H1 (cell line): ENCODE results near the gene GABRA6. TPM values are rescaled to one million over a fixed set of nuclear protein-coding genes. Genes with fewer than 3 reads are reported as not detected.

ENCODE experiments used
- CTCF ChIA-PET: fragments of 300-600 bp; sonication (Branson Sonifier 250); formaldehyde crosslinking; loops from one replicate; lab custom pipeline; 2021; ENCODE audit not compliant: partially characterized antibody; lab: Charles Lee
- POLR2A ChIA-PET: fragments of 300-600 bp; sonication (Branson Sonifier 250); formaldehyde crosslinking; loops from one replicate; lab custom pipeline; 2021; ENCODE audit warnings: inconsistent platforms; ENCODE audit not compliant: partially characterized antibody; lab: Charles Lee
- DNase-seq, 2 experiments: peaks; one replicate each; pipeline versions ENCODE4 v3.0.0 to v3.0.0-alpha.2; 2010 to 2022; ENCODE audit warnings: low spot score in 2 of 2, low read depth in 1 of 2, mixed read lengths in 1 of 2
- FAIRE-seq: peaks from 2 replicates; lab custom pipeline; 2011; peaks lifted over from hg19 to GRCh38; lab: Jason Lieb, UNC
- H2AFZ ChIP-seq: 2 replicates; pipeline ENCODE4 v1.8.1; 2012; ENCODE audit warnings: low read length, inconsistent platforms
- H2AK5ac ChIP-seq: 2 replicates; pipeline ENCODE4 v1.6.1; 2013; ENCODE audit warnings: low read depth, low read length
- H2BK120ac ChIP-seq: replicated peaks from 2 replicates; pipeline ENCODE3; 2013; ENCODE audit warnings: low read depth, low read length, inconsistent platforms
- H2BK12ac ChIP-seq: 2 replicates; pipeline ENCODE4 v1.6.1; 2013; ENCODE audit warnings: low read depth, low read length
- H2BK15ac ChIP-seq: 2 replicates; pipeline ENCODE4 v1.6.1; 2013; ENCODE audit warnings: low read length
- H2BK20ac ChIP-seq: 2 replicates; pipeline ENCODE4 v1.6.1; 2013; ENCODE audit warnings: low read length
- H2BK5ac ChIP-seq: 2 replicates; pipeline ENCODE4 v1.6.1; 2013; ENCODE audit warnings: low read depth, low read length
- H3K14ac ChIP-seq: 2 replicates; pipeline ENCODE4 v1.6.1; 2013; ENCODE audit warnings: inconsistent platforms; ENCODE audit not compliant: insufficient read length
- H3K18ac ChIP-seq: 2 replicates; pipeline ENCODE4 v1.6.1; 2013; ENCODE audit warnings: low read length; ENCODE audit errors: extremely low read depth
- H3K23ac ChIP-seq: 2 replicates; pipeline ENCODE4 v1.6.1; 2013; ENCODE audit warnings: inconsistent platforms; ENCODE audit not compliant: insufficient read length
- H3K23me2 ChIP-seq: 2 replicates; pipeline ENCODE4 v1.6.1; 2013; ENCODE audit warnings: low read depth, low read length
- H3K27ac ChIP-seq: 2 replicates; pipeline ENCODE4 v1.6.1; 2011; ENCODE audit warnings: low read depth, low read length, inconsistent platforms
- H3K27me3 ChIP-seq, 4 experiments: replicated peaks in 1 of 4; 1 replicate in 1 of 4; 2 replicates in 3 of 4; pipeline versions ENCODE4 v1.6.1 to v1.8.1; 2011 to 2013; ENCODE audit warnings: low read length in 3 of 4, mild to moderate bottlenecking in 3 of 4, inconsistent platforms in 2 of 4, mixed read lengths in 2 of 4, moderate library complexity in 1 of 4; ENCODE audit not compliant: control insufficient read depth in 3 of 4, insufficient read depth in 3 of 4; ENCODE audit errors: extremely low read depth in 1 of 4
- H3K36me3 ChIP-seq, 4 experiments: 2 replicates each; pipeline versions ENCODE4 v1.6.1 to v1.8.1; 2011 to 2013; ENCODE audit warnings: mild to moderate bottlenecking in 4 of 4, low read length in 3 of 4, moderate library complexity in 2 of 4, control low read depth in 1 of 4, inconsistent platforms in 1 of 4; ENCODE audit not compliant: insufficient read depth in 4 of 4, control insufficient read depth in 2 of 4
- H3K4ac ChIP-seq: replicated peaks from 2 replicates; pipeline ENCODE3; 2013; ENCODE audit warnings: low read length, low read depth, mixed read lengths, inconsistent platforms; ENCODE audit not compliant: insufficient read length
- H3K4me1 ChIP-seq, 4 experiments: replicated peaks in 1 of 4; 1 replicate in 1 of 4; 2 replicates in 3 of 4; pipeline versions ENCODE4 v1.6.1 to v1.8.1; 2011 to 2013; ENCODE audit warnings: low read length in 3 of 4, inconsistent platforms in 2 of 4, mixed read lengths in 1 of 4; ENCODE audit not compliant: insufficient read depth in 4 of 4, control insufficient read depth in 3 of 4
- H3K4me2 ChIP-seq, 2 experiments: 2 replicates each; pipeline versions ENCODE4 v1.6.1 to v1.8.1; 2011 to 2013; ENCODE audit warnings: low read depth in 2 of 2, low read length in 2 of 2, control low read depth in 1 of 2, inconsistent platforms in 1 of 2, mild to moderate bottlenecking in 1 of 2; ENCODE audit not compliant: insufficient read depth in 1 of 2
- H3K4me3 ChIP-seq, 4 experiments: fragments of 200-600, 300-600 bp in 1 of 4; sonication (generic), shearing (Covaris generic), sonication (Bioruptor Twin) in 1 of 4; 2 replicates each; pipeline versions ENCODE4 v1.5.1 to v1.8.1; 2011 to 2016; ENCODE audit warnings: low read length in 4 of 4, low read depth in 3 of 4, control low read depth in 2 of 4, inconsistent platforms in 2 of 4, mild to moderate bottlenecking in 2 of 4, mixed read lengths in 1 of 4, moderate library complexity in 1 of 4; ENCODE audit not compliant: insufficient read depth in 2 of 4; ENCODE audit errors: extremely low read depth in 1 of 4
- H3K56ac ChIP-seq: replicated peaks from 2 replicates; pipeline ENCODE3; 2013; ENCODE audit warnings: low read depth, mild to moderate bottlenecking, mixed read lengths, low read length, inconsistent platforms; ENCODE audit not compliant: insufficient read length
- H3K79me1 ChIP-seq: 2 replicates; pipeline ENCODE4 v1.6.1; 2013; ENCODE audit warnings: low read depth, low read length, control low read depth
- H3K79me2 ChIP-seq, 2 experiments: 2 replicates each; pipeline versions ENCODE4 v1.6.1 to v1.8.1; 2012 to 2013; ENCODE audit warnings: low read length in 2 of 2, mild to moderate bottlenecking in 2 of 2, inconsistent platforms in 1 of 2; ENCODE audit not compliant: insufficient read depth in 2 of 2, control insufficient read depth in 1 of 2
- H3K9ac ChIP-seq, 4 experiments: replicated peaks in 1 of 4; 1 replicate in 1 of 4; 2 replicates in 3 of 4; pipeline versions ENCODE4 v1.6.1 to v1.8.1; 2011 to 2013; ENCODE audit warnings: low read depth in 3 of 4, low read length in 3 of 4, control low read depth in 2 of 4, mild to moderate bottlenecking in 2 of 4, moderate library complexity in 2 of 4, inconsistent platforms in 1 of 4; ENCODE audit errors: extremely low read depth in 1 of 4
- H3K9me3 ChIP-seq, 2 experiments: 2 replicates each; pipeline versions ENCODE4 v1.6.1 to v1.8.1; 2012 to 2013; ENCODE audit warnings: mild to moderate bottlenecking in 2 of 2, moderate library complexity in 2 of 2, control low read depth in 1 of 2, inconsistent platforms in 1 of 2, low read depth in 1 of 2, low read length in 1 of 2, mixed read lengths in 1 of 2; ENCODE audit not compliant: insufficient read depth in 2 of 2
- H4K20me1 ChIP-seq, 2 experiments: replicated peaks in 1 of 2; 2 replicates each; pipeline versions ENCODE3 to v1.8.1; 2011 to 2013; ENCODE audit warnings: inconsistent platforms in 2 of 2, low read length in 2 of 2, mild to moderate bottlenecking in 1 of 2; ENCODE audit not compliant: insufficient read depth in 2 of 2, control insufficient read depth in 1 of 2
- H4K5ac ChIP-seq: 2 replicates; pipeline ENCODE4 v1.6.1; 2013; ENCODE audit warnings: low read length, low read depth, mixed read lengths, inconsistent platforms; ENCODE audit not compliant: insufficient read length
- H4K8ac ChIP-seq: 2 replicates; pipeline ENCODE4 v1.8.0; 2013; ENCODE audit warnings: mild to moderate bottlenecking, moderate library complexity, low read length, inconsistent platforms; ENCODE audit not compliant: insufficient read depth; ENCODE audit errors: extremely low read depth
- H4K91ac ChIP-seq: replicated peaks from 2 replicates; pipeline ENCODE3; 2013; ENCODE audit warnings: low read length, mixed read lengths, inconsistent platforms; ENCODE audit not compliant: insufficient read length
- BCL11A ChIP-seq, 2 experiments: IDR thresholded peaks; one replicate each; pipeline ENCODE4 v1.6.1; 2011; ENCODE audit warnings: low read depth in 2 of 2, low read length in 2 of 2, mild to moderate bottlenecking in 2 of 2
- CEBPB ChIP-seq: IDR thresholded peaks from 2 replicates; pipeline ENCODE4 v1.6.1; 2012; ENCODE audit warnings: low read depth, low read length
- EP300 ChIP-seq, 2 experiments: IDR thresholded peaks; 1 replicate in 1 of 2; 2 replicates in 1 of 2; pipeline ENCODE4 v1.6.1; 2011 to 2012; ENCODE audit warnings: low read depth in 2 of 2, low read length in 2 of 2, mild to moderate bottlenecking in 2 of 2, borderline replicate concordance in 1 of 2, inconsistent platforms in 1 of 2, moderate library complexity in 1 of 2
- FOSL1 ChIP-seq: IDR thresholded peaks from 2 replicates; pipeline ENCODE4 v1.6.1; 2011; ENCODE audit warnings: mild to moderate bottlenecking, low read depth, low read length, moderate library complexity; ENCODE audit not compliant: insufficient read depth
- HDAC6 ChIP-seq: IDR thresholded peaks from one replicate; pipeline ENCODE4 v1.7.1; 2012; ENCODE audit warnings: low read depth, mild to moderate bottlenecking, inconsistent platforms, low read length, moderate library complexity
- KDM1A ChIP-seq: fragments of 200-600, 300-600 bp; sonication (generic); IDR thresholded peaks from 2 replicates; pipeline ENCODE4 v1.7.1; 2016; ENCODE audit warnings: mild to moderate bottlenecking, low read length, borderline replicate concordance
- KDM5A ChIP-seq: fragments of 200-600 bp; IDR thresholded peaks from 2 replicates; pipeline ENCODE4 v1.7.1; 2012; ENCODE audit warnings: mild to moderate bottlenecking, low read length, inconsistent platforms, mixed read lengths
- MAX ChIP-seq: IDR thresholded peaks from 2 replicates; pipeline ENCODE4 v1.6.1; 2012; ENCODE audit warnings: inconsistent platforms
- NANOG ChIP-seq: IDR thresholded peaks from 2 replicates; pipeline ENCODE4 v1.6.1; 2011; ENCODE audit warnings: low read length, low read depth, mild to moderate bottlenecking, inconsistent platforms; ENCODE audit not compliant: insufficient read depth, poor library complexity, severe bottlenecking
- POLR2A ChIP-seq, 2 experiments: IDR thresholded peaks; 1 replicate in 1 of 2; 2 replicates in 1 of 2; pipeline ENCODE4 v1.6.1; 2011; ENCODE audit warnings: low read depth in 2 of 2, low read length in 2 of 2, mild to moderate bottlenecking in 2 of 2; ENCODE audit errors: control extremely low read depth in 1 of 2
- RAD21 ChIP-seq, 2 experiments: IDR thresholded peaks in 1 of 2; conservative IDR thresholded peaks in 1 of 2; 2 replicates each; pipeline ENCODE4 v1.6.1; 2011; ENCODE audit warnings: low read depth in 2 of 2, low read length in 2 of 2, improper control_type of control experiment in 1 of 2, inconsistent platforms in 1 of 2, mild to moderate bottlenecking in 1 of 2, moderate library complexity in 1 of 2
- SP2 ChIP-seq: IDR thresholded peaks from 2 replicates; pipeline ENCODE4 v1.6.1; 2012; ENCODE audit warnings: mild to moderate bottlenecking, low read length, inconsistent platforms
- SRF ChIP-seq: IDR thresholded peaks from 2 replicates; pipeline ENCODE4 v1.6.1; 2011; ENCODE audit warnings: mild to moderate bottlenecking, low read depth, low read length, moderate library complexity
- SUZ12 ChIP-seq: fragments of 200-600 bp; sonication (generic); IDR thresholded peaks from 2 replicates; pipeline ENCODE4 v1.6.1; 2012; ENCODE audit warnings: mild to moderate bottlenecking, inconsistent platforms, low read length, moderate library complexity, mixed read lengths
- TEAD4 ChIP-seq: IDR thresholded peaks from 2 replicates; pipeline ENCODE4 v1.6.1; 2012; ENCODE audit warnings: low read depth, low read length, inconsistent platforms, mixed read lengths
- WGBS, 2 experiments: shearing (Covaris generic) in 1 of 2; methylation state at CpG; one replicate each; pipeline versions ENCODE4 v1.1.6 to v1.1.7; 2013 to 2015; ENCODE audit warnings: low lambda C conversion rate in 2 of 2, mixed read lengths in 2 of 2, inconsistent platforms in 1 of 2, low coverage in 1 of 2, missing lambda C conversion rate in 1 of 2; ENCODE audit not compliant: insufficient replicate concordance in 2 of 2, insufficient coverage in 1 of 2, insufficient read length in 1 of 2; ENCODE audit errors: extremely low coverage in 1 of 2, missing lambda C conversion rate in 1 of 2; 5-methylcytosine and 5-hydroxymethylcytosine counted together
- polyA plus RNA-seq, 7 experiments: library from polyadenylated mRNA; depleted of rRNA in 3 of 7; stranded (reverse) in 5 of 7; unstranded in 2 of 7; fragments of >200 nt in 5 of 7; fragments of 200-250 nt in 2 of 7; gene quantifications; 1 replicate in 5 of 7; 2 replicates in 1 of 7; 4 replicates in 1 of 7; pipeline versions ENCODE4 v1.2.1 to v1.2.3, GENCODE V29; 2011 to 2013; ENCODE audit warnings: missing spikeins in 2 of 7, mixed read lengths in 2 of 7
- total RNA-seq: library from RNA; stranded (reverse); fragmentation: NEBNext Ultra II Directional; extraction: Animal tissue kit (Norgen Biotek cat#: 25700); gene quantifications from 2 replicates; pipeline ENCODE4 v1.2.1, GENCODE V29; 2021

Gene GABRA6
- total and polyA plus RNA-seq, 2 of the 8 experiments (the other 6 are each of a cell fraction or from before 2014, with no cell fraction given), result not detected

- POLR2A ChIA-PET, result no interaction called here
- no peak overlapping the region for H3K4me3 ChIP-seq
- no peak for TF ChIP-seq MAX
- TF ChIP-seq SUZ12, result no peak
- TF ChIP-seq NANOG, result no peak
- TF ChIP-seq POLR2A (IDR thresholded peaks at IDR 0.05; ENCODE audit: control extremely low read depth in 1 of 2, low read depth in 2 of 2, low read length in 2 of 2), result no peak
- no peak for TF ChIP-seq EP300 (IDR thresholded peaks at IDR 0.05; ENCODE audit: borderline replicate concordance in 1 of 2, low read depth in 2 of 2, low read length in 2 of 2)
- no peak for TF ChIP-seq FOSL1
- TF ChIP-seq BCL11A (IDR thresholded peaks at IDR 0.05; ENCODE audit: low read depth in 2 of 2, low read length in 2 of 2), result no peak
- TF ChIP-seq TEAD4, result no peak
- TF ChIP-seq RAD21 (IDR thresholded peaks at IDR 0.05 in 1 of 2, conservative IDR thresholded peaks at IDR 0.05 in 1 of 2; ENCODE audit: low read depth in 2 of 2, low read length in 2 of 2), result no peak
- TF ChIP-seq CEBPB, result no peak
- no peak for TF ChIP-seq KDM5A
- TF ChIP-seq SRF, result no peak
- TF ChIP-seq SP2, result no peak
- no peak for TF ChIP-seq HDAC6
- TF ChIP-seq KDM1A, result no peak
Measured at GRCh38 chr5:161641444-161641843, 44.1 kb upstream of the GABRA6 start.

More at GRCh38 chr5:161641444-161641843, 44.1 kb upstream of the GABRA6 start:
- H2BK5ac ChIP-seq, result no peak overlapping the region
- no peak overlapping the region for H3K9ac ChIP-seq
- DNase-seq (no peak), FAIRE-seq (no peak)
- H2AFZ ChIP-seq, result no peak overlapping the region
- H3K79me2 ChIP-seq, result no peaks in the 10 kb centered on the region
- no peak overlapping the region for H2BK12ac ChIP-seq
- no peak overlapping the region for H3K4ac ChIP-seq
- H3K9me3 ChIP-seq, result no peaks in the 10 kb centered on the region
- no peak overlapping the region for H3K27ac ChIP-seq
- no peak overlapping the region for H3K56ac ChIP-seq
- H3K18ac ChIP-seq, result no peak overlapping the region
- H2BK15ac ChIP-seq, result no peak overlapping the region
- H3K79me1 ChIP-seq, result no peaks in the 10 kb centered on the region
- H2AK5ac ChIP-seq, result no peak overlapping the region
- no peaks in the 10 kb centered on the region for H3K4me1 ChIP-seq
- H2BK120ac ChIP-seq, result no peak overlapping the region
- no peaks in the 10 kb centered on the region; the same call in 1 of the 2 replicates for H3K23me2 ChIP-seq
- no peak overlapping the region for H2BK20ac ChIP-seq
- no peak overlapping the region for H4K5ac ChIP-seq
- WGBS, 2 experiments, result 82% methylated on average over 4 of the region's 4 CpGs; no CpG with 5 or more reads in 1 of the 2 experiments
- no peak overlapping the region for H4K8ac ChIP-seq
- no peaks in the 10 kb centered on the region for H3K27me3 ChIP-seq
- no peak overlapping the region for H3K23ac ChIP-seq
- no peak overlapping the region for H4K91ac ChIP-seq
- H3K36me3 ChIP-seq, result no peaks in the 10 kb centered on the region
- no peak overlapping the region for H3K4me2 ChIP-seq
- CTCF ChIA-PET, result interaction anchor here (0.6 kb wide), 1 partner anchor 105 kb away, joined by 3 read pairs; no protein-coding TSS in a partner anchor
- no peak overlapping the region for H3K14ac ChIP-seq
- no peaks in the 10 kb centered on the region for H4K20me1 ChIP-seq
